Stimulated activated CD4-positive, alpha-beta T cell treated with anti-CD3 and anti-CD28 coated beads, Interleukin-1b, Interleukin-23, amount 100 ng/mL, for 24 hours (primary cell): ENCODE measurements around the gene GPR35.

Experiments
- DNase-seq, 4 experiments: peaks; one replicate each; pipeline ENCODE4 v3.0.0-alpha.2; 2020; ENCODE audit warnings: low read depth in 4 of 4, low spot score in 1 of 4

GPR35 gene

GRCh38 chr2:240588669-240589068 is 36.6 kb upstream of the GPR35 start:
- no peak for DNase-seq

- DNase-seq, result no peak
Measured at GRCh38 chr2:240589375-240589774, 35.9 kb upstream of the GPR35 start.

GRCh38 chr2:240589850-240590525 is 35.3 kb upstream of the GPR35 start:
- DNase-seq, result no peak

GRCh38 chr2:240590681-240591111 is 34.6 kb upstream of the GPR35 start:
- no peak for DNase-seq

- no peak for DNase-seq
Measured at GRCh38 chr2:240591226-240591625, 34.1 kb upstream of the GPR35 start.

- no peak for DNase-seq
Measured at GRCh38 chr2:240591784-240592183, 33.5 kb upstream of the GPR35 start.

- DNase-seq, result no peak
Measured at GRCh38 chr2:240593026-240593702, 32.1 kb upstream of the GPR35 start.

- DNase-seq, result no peak
Measured at GRCh38 chr2:240593703-240594451, 31.4 kb upstream of the GPR35 start.

GRCh38 chr2:240594511-240595380 is 30.5 kb upstream of the GPR35 start:
- DNase-seq, result no peak

- DNase-seq, result no peak
Measured at GRCh38 chr2:240595381-240596079, 29.8 kb upstream of the GPR35 start.

GRCh38 chr2:240596080-240596460 is 29.2 kb upstream of the GPR35 start:
- DNase-seq, result no peak

GRCh38 chr2:240596491-240596931 is 28.8 kb upstream of the GPR35 start:
- no peak for DNase-seq

- no peak for DNase-seq
Measured at GRCh38 chr2:240597054-240597418, 28.2 kb upstream of the GPR35 start.

- DNase-seq, result no peak
Measured at GRCh38 chr2:240597419-240598181, 27.7 kb upstream of the GPR35 start.

GRCh38 chr2:240598311-240598911 is 26.9 kb upstream of the GPR35 start:
- no peak for DNase-seq

GRCh38 chr2:240599141-240599583 is 26.1 kb upstream of the GPR35 start:
- DNase-seq, result no peak

GRCh38 chr2:240600451-240600961 is 24.8 kb upstream of the GPR35 start:
- no peak for DNase-seq

- DNase-seq, result no peak
Measured at GRCh38 chr2:240601061-240601830, 24.0 kb upstream of the GPR35 start.

GRCh38 chr2:240601831-240602160 is 23.5 kb upstream of the GPR35 start:
- no peak for DNase-seq
